HPDE6-E6E7 (cell line): Measurements from ENCODE around the gene RNF126.
"Not testable (repeated sequence)": the region's sequence is repeated elsewhere in the genome, so short reads cannot be mapped to it uniquely, and the experiment has no call there.

Experiments used
- DNase-seq: peaks from one replicate; pipeline ENCODE4 v3.0.0; 2011; ENCODE audit warnings: missing footprints; ENCODE audit errors: extremely low spot score

The RNF126 gene

GRCh38 chr19:646779-647565 lies 16.0 kb downstream of the RNF126 start:
- DNase-seq, result no peak

GRCh38 chr19:645912-646778 lies 16.9 kb downstream of the RNF126 start:
- no peak for DNase-seq

- no peak for DNase-seq
Measured at GRCh38 chr19:644789-645188, 18.2 kb downstream of the RNF126 start.

- DNase-seq, result no peak
Measured at GRCh38 chr19:644363-644762, 18.7 kb downstream of the RNF126 start.

GRCh38 chr19:643736-644135 lies 19.3 kb downstream of the RNF126 start:
- no peak for DNase-seq

GRCh38 chr19:642767-643727 lies 20.0 kb downstream of the RNF126 start:
- DNase-seq, result no peak

- DNase-seq, result no peak
Measured at GRCh38 chr19:641702-642101, 21.3 kb downstream of the RNF126 start.

- DNase-seq, result no peak
Measured at GRCh38 chr19:640606-641189, 22.3 kb downstream of the RNF126 start.

GRCh38 chr19:640161-640558 lies 22.9 kb downstream of the RNF126 start:
- DNase-seq, result no peak

GRCh38 chr19:639253-640160 lies 23.5 kb downstream of the RNF126 start, which contains the start of gene FGF22:
Gene FGF22, plus strand, starts transcription at chr19:639879. Its CDS starts 47 bp downstream, at chr19:639926.
- peak; percentile 86 for DNase-seq

- no peak for DNase-seq
Measured at GRCh38 chr19:638906-639252, 24.1 kb downstream of the RNF126 start.

GRCh38 chr19:634975-635652 lies 27.9 kb downstream of the RNF126 start:
- DNase-seq, result no peak

- DNase-seq, result no peak
Measured at GRCh38 chr19:633786-634639, 29.0 kb downstream of the RNF126 start.

- peak; percentile 100 for DNase-seq
Measured at GRCh38 chr19:633068-633785, 29.8 kb downstream of the RNF126 start, which contains the start of gene POLRMT. Gene POLRMT, minus strand, starts transcription at chr19:633537. Its CDS starts 25 bp downstream, at chr19:633512.

- peak; percentile 69 for DNase-seq
Measured at GRCh38 chr19:632579-633067, 30.4 kb downstream of the RNF126 start.

- no peak for DNase-seq
Measured at GRCh38 chr19:629961-630714, 32.9 kb downstream of the RNF126 start.

GRCh38 chr19:629515-629914 lies 33.5 kb downstream of the RNF126 start:
- DNase-seq, result not testable (repeated sequence)
